Activated CD8-positive, alpha-beta memory T cell treated with anti-CD3 and anti-CD28 coated beads for 4 hours (primary cell): ENCODE results near the gene NUDT16L1.
"Not testable (repeated sequence)": the region's sequence is repeated elsewhere in the genome, so short reads cannot be mapped to it uniquely, and the experiment has no call there.

ENCODE experiments used
- DNase-seq, 2 donors: peaks; one replicate each; pipeline ENCODE4 v3.0.0-alpha.2; 2020; ENCODE audit warnings: low read depth in 2 of 2

The NUDT16L1 gene

GRCh38 chr16:4718466-4718865 is 25.1 kb downstream of the NUDT16L1 start:
- no peak for DNase-seq

DNA sequence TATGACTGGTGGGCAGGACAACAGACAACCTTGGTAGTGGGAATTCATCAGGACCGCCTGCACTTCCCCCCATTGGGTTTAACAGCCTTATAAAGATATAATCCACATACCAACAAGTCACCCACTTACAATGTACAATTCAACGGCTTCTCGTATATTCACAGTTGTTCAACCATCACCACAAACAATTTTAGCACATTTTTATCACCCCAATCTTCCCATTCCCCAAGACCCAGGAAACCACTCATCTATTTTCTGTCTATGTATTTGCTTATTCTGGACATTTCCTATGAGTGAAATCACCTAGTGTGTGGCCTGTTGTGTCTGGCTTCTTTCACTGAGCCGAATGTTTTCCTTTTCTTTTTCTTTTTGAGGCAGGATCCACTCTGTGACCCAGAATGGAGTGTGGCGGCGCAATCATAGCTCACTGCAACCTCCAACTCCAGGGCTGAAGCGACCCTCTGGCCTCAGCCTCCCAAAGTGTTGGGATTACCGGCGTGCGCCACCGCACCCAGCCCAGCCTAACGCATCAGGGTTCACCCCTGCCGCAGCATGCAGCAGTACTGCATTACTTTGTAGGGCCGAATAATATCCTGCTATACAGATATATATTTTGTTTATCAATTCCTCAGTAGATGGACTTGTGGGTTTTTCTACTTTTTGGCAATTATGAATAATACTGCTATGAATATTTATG is 29.9 kb downstream of the NUDT16L1 start:
- DNase-seq = no peak

DNA sequence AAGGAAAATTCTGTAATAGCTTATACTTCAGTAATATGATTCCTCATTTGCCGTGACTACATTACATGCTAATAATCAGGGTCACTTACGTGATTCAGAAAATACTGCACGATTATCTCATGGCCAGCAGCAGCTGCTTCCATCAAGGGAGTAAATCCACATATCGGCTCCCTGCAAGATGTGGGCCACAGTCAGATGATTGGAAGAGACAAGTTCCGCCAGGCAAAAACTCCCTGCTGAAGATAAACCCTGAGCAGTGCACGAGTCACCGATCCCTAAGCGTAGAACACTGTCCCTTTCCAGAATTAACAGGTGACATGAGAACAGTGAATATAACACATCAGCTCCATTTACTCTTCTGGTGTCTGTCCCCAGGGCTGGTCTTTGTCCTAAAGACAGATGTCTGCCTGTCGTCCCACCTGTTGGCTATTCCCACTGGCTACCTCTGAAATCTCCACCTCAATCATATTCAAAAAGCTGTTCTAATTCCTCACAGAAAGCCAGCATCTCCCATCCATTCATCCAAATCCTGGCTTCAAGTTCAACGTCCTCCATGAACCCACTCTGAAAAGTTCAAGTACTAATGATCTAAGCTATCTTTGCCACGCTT is 31.4 kb downstream of the NUDT16L1 start:
- no peak for DNase-seq

DNA sequence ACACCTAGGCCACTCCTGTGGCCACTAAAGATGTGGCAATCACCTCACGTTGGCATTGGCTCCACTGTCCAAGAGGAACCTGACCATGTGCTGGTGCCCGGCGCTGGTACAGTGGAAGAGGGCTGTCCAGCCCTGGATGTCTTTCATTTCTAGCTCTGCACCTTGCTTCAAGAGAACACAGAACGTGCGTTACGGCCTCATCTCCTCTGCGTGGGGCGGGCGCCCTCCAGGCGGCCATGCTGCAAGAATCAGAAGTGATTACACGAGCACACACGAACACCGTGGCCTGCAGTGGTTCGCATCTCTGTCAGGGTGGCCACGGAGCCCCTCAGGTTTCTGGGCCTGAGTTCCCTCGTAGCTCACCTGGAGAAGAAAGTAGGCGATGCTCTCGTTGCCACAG is 33.3 kb downstream of the NUDT16L1 start:
- DNase-seq = no peak

DNA sequence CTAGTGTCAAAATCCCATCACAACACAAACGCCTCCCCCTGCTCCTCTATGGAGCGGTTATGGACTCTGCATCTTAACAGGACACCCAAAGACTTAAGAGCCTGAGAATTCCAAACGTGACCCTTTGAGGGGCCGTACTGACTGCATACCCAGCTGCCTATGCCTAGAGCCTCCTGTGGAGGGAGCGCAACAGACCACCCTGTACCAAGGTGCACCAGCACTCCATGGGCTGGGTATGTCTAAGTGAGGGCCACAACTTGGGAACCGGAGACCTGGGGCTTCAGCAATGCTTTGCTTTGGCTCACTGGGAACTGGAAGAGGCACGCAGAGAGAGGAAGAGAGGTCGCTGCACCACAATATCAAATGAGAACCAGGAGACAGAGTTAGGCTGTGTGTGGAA is 35.3 kb downstream of the NUDT16L1 start:
- no peak for DNase-seq

GRCh38 chr16:4729876-4730275 is 36.5 kb downstream of the NUDT16L1 start:
- DNase-seq = no peak

DNA sequence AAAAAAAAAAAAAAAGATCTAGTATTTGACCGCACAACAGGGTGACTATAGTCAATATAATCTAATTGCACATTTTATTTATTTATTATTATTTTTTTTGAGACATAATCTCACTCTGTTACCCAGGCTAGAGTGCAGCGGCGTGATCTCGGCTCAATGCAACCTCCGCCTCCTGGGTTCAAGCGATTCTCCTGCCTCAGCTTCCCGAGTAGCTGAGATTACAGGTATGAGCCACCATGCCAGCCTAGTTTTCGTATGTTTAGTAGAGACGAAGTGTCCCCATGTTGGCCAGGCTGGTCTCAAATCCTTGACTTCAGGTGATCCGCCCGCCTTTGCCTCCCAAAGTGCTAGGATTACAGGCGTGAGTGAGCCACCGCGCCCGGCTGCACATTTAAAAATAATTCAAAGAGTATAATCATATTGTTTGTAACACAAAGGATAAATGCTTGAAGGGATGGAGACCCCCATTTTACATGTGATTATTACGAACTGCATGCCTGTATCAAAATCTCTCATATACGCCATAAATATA is 39.9 kb downstream of the NUDT16L1 start:
- DNase-seq = no peak

- peak; percentile 4 to 5 for DNase-seq
Observed at GRCh38 chr16:4733747-4734062, 40.3 kb downstream of the NUDT16L1 start.

DNA sequence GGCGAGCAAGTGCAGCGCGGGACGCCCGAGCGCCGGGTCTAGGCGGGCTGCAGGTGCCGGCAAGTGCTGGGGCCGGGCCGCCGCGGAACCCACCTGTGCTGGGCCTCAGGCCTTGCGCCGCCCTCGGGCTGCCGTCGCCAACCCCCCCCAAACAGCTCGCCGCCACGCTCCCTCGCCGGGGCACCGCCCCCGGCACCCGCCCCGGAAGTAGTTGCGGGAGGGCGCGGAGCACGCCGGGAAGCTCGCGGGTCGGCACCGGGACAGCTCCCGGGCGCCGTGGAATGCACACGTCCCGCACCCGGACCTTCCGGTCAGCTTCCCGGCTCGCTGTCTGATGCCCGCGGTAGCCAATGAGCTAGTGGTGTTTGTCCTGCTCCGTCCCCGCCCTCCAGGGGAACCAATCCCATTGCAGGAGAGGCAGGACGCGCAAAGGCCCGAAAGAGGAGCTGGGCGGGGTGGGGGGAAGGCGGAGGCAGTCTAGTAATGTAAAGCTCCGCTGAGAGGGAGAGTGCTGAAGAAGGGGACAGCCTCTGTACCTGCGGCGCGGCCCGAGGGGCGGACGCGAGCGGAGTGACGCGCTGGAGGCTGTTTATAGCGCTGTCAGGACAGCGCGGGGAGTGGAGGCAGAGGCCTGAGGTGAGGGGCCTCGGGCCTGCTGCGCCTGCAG is 40.8 kb downstream of the NUDT16L1 start, which contains the start of the genes ANKS3 and DNAAF8:
Gene ANKS3, minus strand, starts transcription at position 209 of the 667 bp plus-strand sequence. CDS start 4,122 bp downstream, outside the sequence.
Gene DNAAF8, plus strand, starts transcription at position 475 of the 667 bp plus-strand sequence. CDS start 1,978 bp downstream, outside the sequence.
- peak; percentile 58 to 59 for DNase-seq

DNA sequence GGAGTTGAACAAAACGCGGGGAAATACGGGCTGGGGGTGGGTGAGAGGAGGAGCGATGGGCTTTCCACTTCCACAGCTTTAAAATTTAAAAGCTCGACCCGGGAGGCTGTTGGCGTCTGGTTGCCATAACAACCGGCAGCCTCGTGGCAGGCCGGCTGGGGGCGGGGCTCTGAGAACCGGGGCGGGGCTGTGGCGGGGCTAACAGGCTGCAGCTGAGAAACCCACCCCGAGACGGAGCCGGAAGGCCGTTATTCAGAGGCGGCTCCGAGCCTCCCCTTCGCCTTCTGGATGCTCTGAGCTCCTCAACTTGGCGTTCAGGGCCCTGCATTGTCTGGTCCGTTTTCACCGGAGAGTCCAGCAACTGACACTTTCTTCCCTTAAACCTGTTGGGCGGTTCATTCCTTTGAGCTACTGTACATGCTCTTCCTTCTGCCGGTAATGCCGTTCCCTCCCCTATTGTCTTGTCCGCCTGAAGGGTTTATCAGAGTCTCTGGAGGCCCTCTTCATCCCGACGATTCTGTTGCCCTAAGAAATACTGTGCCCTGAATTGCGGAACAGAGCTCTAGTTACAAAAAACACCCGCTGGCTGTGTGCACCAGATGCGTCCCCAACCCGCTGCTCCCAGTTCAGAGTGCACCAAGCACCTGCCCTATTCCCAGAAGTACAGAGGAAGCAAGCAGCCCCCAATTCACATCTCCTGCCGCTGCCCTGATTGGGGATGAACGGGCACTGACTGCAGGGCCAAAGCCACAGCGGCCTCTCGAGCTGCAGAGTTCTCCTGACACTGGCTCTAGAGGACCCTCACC is 41.6 kb downstream of the NUDT16L1 start:
- peak; percentile 87 to 92 for DNase-seq

DNA sequence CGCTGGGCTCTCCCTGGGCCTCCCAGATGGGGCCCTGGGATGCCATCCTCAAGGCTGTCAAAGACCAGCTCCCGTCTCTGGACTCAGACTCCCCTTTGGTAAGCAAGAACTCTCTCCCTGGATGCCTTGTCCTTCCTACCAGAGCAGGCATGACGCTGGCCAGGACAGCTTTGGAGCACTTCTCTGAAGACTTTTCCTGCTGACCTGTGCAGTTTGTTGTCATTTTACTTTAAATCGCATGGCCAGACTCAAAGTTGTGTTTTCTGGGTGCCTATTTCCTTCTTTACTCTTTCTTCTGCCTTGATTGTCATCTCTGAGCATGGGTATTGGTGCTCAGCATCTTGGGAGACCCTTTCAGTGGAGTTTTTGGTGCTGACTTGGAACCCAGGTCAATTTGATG is 43.2 kb downstream of the NUDT16L1 start:
- DNase-seq = no peak

GRCh38 chr16:4737545-4737944 is 44.2 kb downstream of the NUDT16L1 start:
- no peak for DNase-seq

DNA sequence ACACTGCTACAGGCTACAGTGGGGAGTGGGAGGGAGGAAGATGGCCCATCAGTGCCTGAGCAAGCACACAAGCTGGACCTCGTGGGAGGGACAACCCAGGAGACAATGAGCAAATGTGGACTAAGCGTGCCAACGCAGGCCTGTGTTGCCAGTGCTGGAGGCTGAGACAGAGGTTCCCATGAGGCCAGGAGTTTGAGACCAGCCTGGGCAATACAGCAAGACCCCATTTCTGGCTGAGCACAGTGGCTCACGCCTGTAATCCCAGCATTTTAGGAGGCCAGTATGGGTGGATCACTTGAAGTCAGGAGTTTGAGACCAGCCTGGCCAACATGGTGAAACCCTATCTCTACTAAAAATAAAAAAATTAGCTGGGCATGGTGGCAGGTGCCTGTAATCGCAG is 45.0 kb downstream of the NUDT16L1 start:
- DNase-seq = not testable (repeated sequence)

DNA sequence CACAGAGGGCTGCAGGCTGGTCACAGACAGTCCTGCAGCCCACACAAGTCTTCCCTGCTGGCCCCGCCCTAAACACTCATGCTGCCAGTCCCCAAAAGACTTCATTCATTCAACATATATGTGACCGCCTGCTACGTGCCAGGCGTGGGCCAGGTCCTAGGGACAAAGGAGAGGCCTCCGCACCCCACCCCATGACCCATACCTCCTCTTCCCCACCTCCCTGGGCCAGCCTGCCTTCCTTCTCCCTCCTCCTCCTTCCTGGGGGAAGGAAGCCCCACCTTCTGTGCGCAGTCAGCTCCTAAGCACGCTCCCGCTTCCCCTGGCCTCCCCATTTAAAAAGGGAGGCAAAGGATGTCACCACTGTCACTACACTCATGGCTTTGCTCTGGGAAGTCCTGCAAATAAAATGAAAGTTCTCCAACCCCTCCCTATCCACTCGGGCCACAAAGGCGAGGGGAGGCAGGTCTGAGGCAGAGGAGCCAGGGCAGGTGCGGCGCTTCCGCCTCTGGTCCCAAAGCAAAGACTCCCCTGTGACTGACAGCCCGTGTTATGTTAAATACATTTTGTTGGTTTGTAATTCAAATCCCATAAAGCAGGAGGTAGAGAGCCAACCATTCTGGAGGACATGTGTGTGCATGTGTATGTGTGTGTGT is 50.0 kb downstream of the NUDT16L1 start:
- DNase-seq = no peak

DNA sequence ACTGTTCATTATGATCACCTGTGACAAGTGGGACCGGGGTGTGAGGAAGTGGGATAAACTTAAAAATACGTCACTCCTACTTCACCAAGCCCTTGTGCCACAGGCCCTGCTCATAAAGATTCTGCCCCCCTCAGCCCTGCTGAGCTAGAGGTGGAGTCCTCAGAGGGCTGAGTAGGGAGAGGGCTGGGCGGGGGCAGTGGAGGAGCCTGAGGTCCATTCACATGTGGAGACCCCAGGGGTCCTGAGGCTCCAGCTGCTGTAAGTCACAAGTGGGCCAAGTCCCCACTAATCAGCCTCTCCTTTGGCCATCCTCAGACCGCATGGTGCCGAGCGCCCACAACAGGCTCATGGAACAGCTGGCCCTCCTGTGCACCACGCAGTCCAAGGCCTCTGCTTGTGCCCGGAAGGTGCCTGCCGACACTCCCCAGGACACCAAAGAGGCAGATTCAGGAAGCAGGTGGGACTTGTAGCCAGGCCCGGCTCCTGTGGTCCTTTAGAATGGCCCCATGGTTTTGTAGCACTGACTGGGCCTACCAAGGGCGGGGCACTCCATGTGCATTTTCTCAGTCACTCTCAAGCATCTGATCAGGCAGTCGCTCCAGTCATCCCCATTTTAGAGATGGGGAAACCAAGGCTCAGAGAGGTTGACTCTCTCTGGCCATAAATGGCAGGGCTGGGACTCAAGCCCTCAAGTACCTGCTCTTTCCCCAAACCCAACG is 51.4 kb downstream of the NUDT16L1 start:
- DNase-seq = no peak

DNA sequence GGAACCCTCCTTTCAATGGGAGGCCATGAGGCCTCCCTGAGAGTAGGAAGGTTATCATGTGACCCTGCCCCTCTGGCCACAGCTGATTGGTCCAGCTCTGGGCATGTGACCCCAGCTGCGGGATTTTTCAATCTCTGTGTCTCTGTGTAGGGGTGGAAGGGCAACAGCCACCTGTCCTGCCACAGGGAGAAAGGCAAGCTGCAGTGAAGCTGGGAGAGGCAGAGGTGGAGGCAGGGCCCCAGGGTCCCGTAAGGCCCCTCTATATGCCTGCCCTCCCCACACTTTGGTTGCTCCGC is 51.9 kb downstream of the NUDT16L1 start:
- DNase-seq = no peak
